Loucy (cell line): ENCODE measurements around the gene ATF7.

Experiments
- H2AFZ ChIP-seq: fragments of 200-600 bp; sonication (generic); 2 replicates; pipeline ENCODE4 v1.6.0; 2016; ENCODE audit warnings: antibody characterized with exemption, mild to moderate bottlenecking, low read length, moderate library complexity
- H3F3A ChIP-seq: fragments of 200-600 bp; 2 replicates; pipeline ENCODE4 v1.6.0; 2016; ENCODE audit warnings: antibody characterized with exemption, low read depth, mild to moderate bottlenecking
- H3K27me3 ChIP-seq: fragments of 200-600 bp; sonication (generic); 2 replicates; pipeline ENCODE4 v1.6.1; 2014; ENCODE audit warnings: low read length, mild to moderate bottlenecking; ENCODE audit not compliant: insufficient read depth, poor library complexity, severe bottlenecking
- H3K36me3 ChIP-seq: fragments of 200-600 bp; sonication (generic); 2 replicates; pipeline ENCODE4 v1.6.1; 2016; ENCODE audit warnings: low read length; ENCODE audit not compliant: insufficient read depth
- H3K4me1 ChIP-seq: fragments of 200-600 bp; sonication (generic); 2 replicates; pipeline ENCODE4 v1.5.1; 2014; ENCODE audit warnings: low read length, mild to moderate bottlenecking; ENCODE audit not compliant: insufficient read depth, poor library complexity, severe bottlenecking
- H3K4me2 ChIP-seq: fragments of 200-600 bp; sonication (generic); 2 replicates; pipeline ENCODE4 v1.6.0; 2014; ENCODE audit warnings: antibody characterized with exemption, low read length, low read depth, mild to moderate bottlenecking; ENCODE audit not compliant: poor library complexity, severe bottlenecking
- H3K4me3 ChIP-seq: fragments of 200-600 bp; sonication (generic); 2 replicates; pipeline ENCODE4 v1.5.1; 2014; ENCODE audit warnings: low read length, mild to moderate bottlenecking, mixed read lengths; ENCODE audit not compliant: poor library complexity, severe bottlenecking
- H3K79me2 ChIP-seq: fragments of 200-600 bp; sonication (generic); 2 replicates; pipeline ENCODE4 v1.6.1; 2014; ENCODE audit warnings: low read length; ENCODE audit not compliant: insufficient read depth
- H3K9ac ChIP-seq: fragments of 200-600 bp; sonication (generic); 2 replicates; pipeline ENCODE4 v1.6.0; 2014; ENCODE audit warnings: mild to moderate bottlenecking, low read depth, low read length, moderate library complexity; ENCODE audit not compliant: poor library complexity, severe bottlenecking
- H3K9me2 ChIP-seq: fragments of 200-600 bp; sonication (generic); replicated peaks from 2 replicates; pipeline ENCODE4 v1.6.1; 2016; ENCODE audit warnings: low read depth, low read length, mixed read lengths
- H3K9me3 ChIP-seq: fragments of 200-600 bp; sonication (generic); 2 replicates; pipeline ENCODE4 v1.6.1; 2014; ENCODE audit warnings: mild to moderate bottlenecking, antibody characterized with exemption, low read length, low read depth; ENCODE audit not compliant: insufficient read depth
- H4K20me1 ChIP-seq: fragments of 200-600 bp; sonication (generic); 2 replicates; pipeline ENCODE4 v1.6.0; 2014; ENCODE audit warnings: antibody characterized with exemption, low read length, mild to moderate bottlenecking; ENCODE audit not compliant: insufficient read depth, poor library complexity, severe bottlenecking
- CTCF ChIP-seq: fragments of 200-600 bp; sonication (generic); conservative IDR thresholded peaks from 2 replicates; pipeline ENCODE4 v1.5.1; 2014; ENCODE audit warnings: mild to moderate bottlenecking, antibody characterized with exemption, low read length
- EZH2phosphoT487 ChIP-seq: fragments of 200-600 bp; IDR thresholded peaks from 2 replicates; pipeline ENCODE4 v1.6.1; 2018; ENCODE audit warnings: antibody characterized with exemption, mild to moderate bottlenecking, moderate library complexity, borderline replicate concordance

The ATF7 gene

GRCh38 chr12:53593707-53594106 lies 32.5 kb downstream of the ATF7 start:
- Histone ChIP-seq H3K27me3 (no peaks in the 10 kb centered on the region), H4K20me1 (no peaks in the 10 kb centered on the region), H3F3A (no peaks in the 10 kb centered on the region; the same call in 1 of the 2 replicates), H3K4me3 (no peak overlapping the region), H3K79me2 (peaks cover 5% of the 10 kb centered on the region; the same call in 1 of the 2 replicates), H3K4me2 (no peak overlapping the region), H2AFZ (no peak overlapping the region), H3K4me1 (peaks cover 27% of the 10 kb centered on the region), H3K9me3 (no peaks in the 10 kb centered on the region), H3K9ac (no peak overlapping the region), H3K36me3 (no peaks in the 10 kb centered on the region), H3K9me2 (no peaks in the 10 kb centered on the region)
- TF ChIP-seq EZH2phosphoT487 (no peak), CTCF (no peak)

GRCh38 chr12:53593031-53593430 lies 33.2 kb downstream of the ATF7 start:
- H3K27me3 ChIP-seq = no peaks in the 10 kb centered on the region
- H3F3A ChIP-seq = no peaks in the 10 kb centered on the region; the same call in 1 of the 2 replicates
- TF ChIP-seq EZH2phosphoT487 (no peak), CTCF (no peak)
- peaks cover 5% of the 10 kb centered on the region; the same call in 1 of the 2 replicates for H3K79me2 ChIP-seq
- no peak overlapping the region for H3K9ac ChIP-seq
- H3K9me3 ChIP-seq = no peaks in the 10 kb centered on the region
- no peak overlapping the region for H3K4me3 ChIP-seq
- H3K4me2 ChIP-seq = no peak overlapping the region
- H2AFZ ChIP-seq = no peak overlapping the region
- peaks cover 27% of the 10 kb centered on the region for H3K4me1 ChIP-seq
- no peaks in the 10 kb centered on the region for H3K36me3 ChIP-seq
- H4K20me1 ChIP-seq = no peaks in the 10 kb centered on the region
- H3K9me2 ChIP-seq = no peaks in the 10 kb centered on the region

- H3K4me1 ChIP-seq = peaks cover 27% of the 10 kb centered on the region
- no peaks in the 10 kb centered on the region for H3K27me3 ChIP-seq
- H4K20me1 ChIP-seq = no peaks in the 10 kb centered on the region
- no peak for TF ChIP-seq CTCF
- no peak for TF ChIP-seq EZH2phosphoT487
- H2AFZ ChIP-seq = no peak overlapping the region
- H3K9me3 ChIP-seq = no peaks in the 10 kb centered on the region
- H3K79me2 ChIP-seq = peaks cover 5% of the 10 kb centered on the region; the same call in 1 of the 2 replicates
- H3K9me2 ChIP-seq = no peaks in the 10 kb centered on the region
- H3F3A ChIP-seq = no peaks in the 10 kb centered on the region; the same call in 1 of the 2 replicates
- no peak overlapping the region for H3K9ac ChIP-seq
- H3K4me2 ChIP-seq = no peak overlapping the region
- no peak overlapping the region for H3K4me3 ChIP-seq
- no peaks in the 10 kb centered on the region for H3K36me3 ChIP-seq
Measured at GRCh38 chr12:53592426-53592825, 33.8 kb downstream of the ATF7 start.
